Osteocyte (in vitro differentiated cells): ENCODE data around the gene HTR2C. TPM values are rescaled to one million over a fixed set of nuclear protein-coding genes. Genes with fewer than 3 reads are reported as not detected.
"Not testable (repeated sequence)": the region's sequence is repeated elsewhere in the genome, so short reads cannot be mapped to it uniquely, and the experiment has no call there.

Experiments used
- DNase-seq: peaks from one replicate; pipeline ENCODE4 v3.0.0; 2021; ENCODE audit warnings: mixed read lengths; ENCODE audit not compliant: unreplicated experiment; ENCODE audit errors: extremely low spot score
- H3K27ac Mint-ChIP-seq: one replicate; pipeline ENCODE4 v1.8.0; 2021; ENCODE audit warnings: mild to moderate bottlenecking, mixed read lengths; ENCODE audit not compliant: unreplicated experiment
- H3K27me3 Mint-ChIP-seq: one replicate; pipeline ENCODE4 v1.8.0; 2021; ENCODE audit warnings: mixed read lengths; ENCODE audit not compliant: unreplicated experiment
- H3K36me3 Mint-ChIP-seq: one replicate; pipeline ENCODE4 v1.8.0; 2021; ENCODE audit warnings: mixed read lengths; ENCODE audit not compliant: unreplicated experiment
- H3K4me1 Mint-ChIP-seq: one replicate; pipeline ENCODE4 v1.8.0; 2021; ENCODE audit warnings: mixed read lengths; ENCODE audit not compliant: unreplicated experiment
- H3K4me3 Mint-ChIP-seq: one replicate; pipeline ENCODE4 v1.8.0; 2021; ENCODE audit warnings: mild to moderate bottlenecking, moderate library complexity, mixed read lengths; ENCODE audit not compliant: unreplicated experiment
- H3K9me3 Mint-ChIP-seq: one replicate; pipeline ENCODE4 v1.8.0; 2021; ENCODE audit warnings: mixed read lengths; ENCODE audit not compliant: unreplicated experiment
- total RNA-seq: library from RNA; stranded (reverse); gene quantifications from 2 replicates; pipeline ENCODE4 v1.2.1, GENCODE V29; 2021
- TF ChIP-seq, protein P1 (sequence below): fragments of 200-600 bp; sonication (generic); IDR thresholded peaks from 2 replicates; pipeline ENCODE4 v1.5.0; 2021; ENCODE audit warnings: antibody characterized with exemption, mild to moderate bottlenecking, moderate library complexity

HTR2C gene
- total RNA-seq, 1 donor from 2014 or later, result not detected

DNA sequence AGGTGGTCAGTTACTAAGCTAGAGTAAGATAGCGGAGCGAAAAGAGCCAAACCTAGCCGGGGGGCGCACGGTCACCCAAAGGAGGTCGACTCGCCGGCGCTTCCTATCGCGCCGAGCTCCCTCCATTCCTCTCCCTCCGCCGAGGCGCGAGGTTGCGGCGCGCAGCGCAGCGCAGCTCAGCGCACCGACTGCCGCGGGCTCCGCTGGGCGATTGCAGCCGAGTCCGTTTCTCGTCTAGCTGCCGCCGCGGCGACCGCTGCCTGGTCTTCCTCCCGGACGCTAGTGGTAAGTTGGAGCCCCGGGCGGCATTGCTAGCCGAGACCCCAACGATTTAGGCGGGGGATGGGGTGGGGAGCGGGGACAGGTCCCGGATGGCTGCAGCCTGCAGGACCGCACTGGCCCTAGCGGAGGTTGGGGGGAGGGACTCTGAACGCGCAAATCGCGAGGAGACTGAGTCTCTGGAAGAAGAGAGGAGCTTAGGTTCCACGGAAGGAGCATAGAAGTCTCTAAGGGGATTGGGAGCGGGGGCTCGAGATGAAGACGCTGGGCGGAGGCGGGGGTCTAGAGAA is 573 bp downstream of the HTR2C start:
- no peak overlapping the region for H3K27ac Mint-ChIP-seq
- DNase-seq, result no peak
- TF ChIP-seq, protein P1, sequence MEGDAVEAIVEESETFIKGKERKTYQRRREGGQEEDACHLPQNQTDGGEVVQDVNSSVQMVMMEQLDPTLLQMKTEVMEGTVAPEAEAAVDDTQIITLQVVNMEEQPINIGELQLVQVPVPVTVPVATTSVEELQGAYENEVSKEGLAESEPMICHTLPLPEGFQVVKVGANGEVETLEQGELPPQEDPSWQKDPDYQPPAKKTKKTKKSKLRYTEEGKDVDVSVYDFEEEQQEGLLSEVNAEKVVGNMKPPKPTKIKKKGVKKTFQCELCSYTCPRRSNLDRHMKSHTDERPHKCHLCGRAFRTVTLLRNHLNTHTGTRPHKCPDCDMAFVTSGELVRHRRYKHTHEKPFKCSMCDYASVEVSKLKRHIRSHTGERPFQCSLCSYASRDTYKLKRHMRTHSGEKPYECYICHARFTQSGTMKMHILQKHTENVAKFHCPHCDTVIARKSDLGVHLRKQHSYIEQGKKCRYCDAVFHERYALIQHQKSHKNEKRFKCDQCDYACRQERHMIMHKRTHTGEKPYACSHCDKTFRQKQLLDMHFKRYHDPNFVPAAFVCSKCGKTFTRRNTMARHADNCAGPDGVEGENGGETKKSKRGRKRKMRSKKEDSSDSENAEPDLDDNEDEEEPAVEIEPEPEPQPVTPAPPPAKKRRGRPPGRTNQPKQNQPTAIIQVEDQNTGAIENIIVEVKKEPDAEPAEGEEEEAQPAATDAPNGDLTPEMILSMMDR, result no peak
- H3K27me3 Mint-ChIP-seq, result peaks cover 63% of the 10 kb centered on the region
- no peaks in the 10 kb centered on the region for H3K36me3 Mint-ChIP-seq
- H3K4me3 Mint-ChIP-seq, result peak overlapping the region; percentile 3
- no peaks in the 10 kb centered on the region for H3K9me3 Mint-ChIP-seq
- H3K4me1 Mint-ChIP-seq, result peaks cover 8% of the 10 kb centered on the region

DNA sequence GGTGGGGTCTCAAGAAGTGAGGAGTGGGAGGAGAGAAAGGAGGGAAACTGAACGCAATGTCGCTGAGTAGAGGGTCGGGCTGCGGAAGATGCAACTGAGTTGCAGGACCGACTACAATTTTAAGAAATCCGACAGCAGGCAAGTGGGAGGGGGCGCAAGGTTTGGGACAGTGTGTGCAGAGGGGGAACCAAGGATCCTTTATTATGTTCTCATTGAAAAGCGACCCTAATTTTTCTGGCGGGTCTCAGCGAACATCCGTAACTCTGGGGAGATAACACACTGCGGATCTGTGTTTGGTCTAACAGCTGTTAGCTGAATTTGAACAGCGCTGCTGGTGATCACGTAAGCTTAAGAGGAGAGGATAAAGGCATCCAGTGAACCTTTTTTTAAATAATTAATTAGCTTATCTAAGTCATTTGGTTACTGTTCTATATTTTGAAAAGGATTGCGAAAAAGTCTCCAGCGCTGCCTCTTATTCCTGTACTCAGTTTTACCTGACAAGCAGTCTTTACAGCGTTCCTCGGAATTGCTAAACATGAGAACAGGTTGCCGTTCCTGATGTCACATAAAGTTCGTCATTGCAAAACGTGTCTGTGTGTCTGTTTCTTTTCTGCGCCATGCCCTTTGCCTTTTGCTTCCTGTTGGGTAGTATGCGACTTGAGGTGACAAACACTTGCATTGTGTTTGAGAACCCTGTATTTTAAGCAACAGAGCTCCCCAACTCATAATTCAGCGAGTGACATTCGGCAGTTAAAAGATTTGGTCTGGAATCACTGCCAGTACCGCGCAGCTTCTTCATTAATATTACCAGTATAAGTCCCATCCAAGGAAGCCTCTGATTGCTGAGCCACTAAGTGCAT is 1.3 kb downstream of the HTR2C start:
- Mint-ChIP-seq H3K27ac (no peak overlapping the region), H3K4me3 (no peak overlapping the region), H3K9me3 (no peaks in the 10 kb centered on the region), H3K36me3 (no peaks in the 10 kb centered on the region), H3K27me3 (peaks cover 58% of the 10 kb centered on the region), H3K4me1 (peaks cover 8% of the 10 kb centered on the region)
- DNase-seq, result no peak
- TF ChIP-seq, protein P1, result no peak

DNA sequence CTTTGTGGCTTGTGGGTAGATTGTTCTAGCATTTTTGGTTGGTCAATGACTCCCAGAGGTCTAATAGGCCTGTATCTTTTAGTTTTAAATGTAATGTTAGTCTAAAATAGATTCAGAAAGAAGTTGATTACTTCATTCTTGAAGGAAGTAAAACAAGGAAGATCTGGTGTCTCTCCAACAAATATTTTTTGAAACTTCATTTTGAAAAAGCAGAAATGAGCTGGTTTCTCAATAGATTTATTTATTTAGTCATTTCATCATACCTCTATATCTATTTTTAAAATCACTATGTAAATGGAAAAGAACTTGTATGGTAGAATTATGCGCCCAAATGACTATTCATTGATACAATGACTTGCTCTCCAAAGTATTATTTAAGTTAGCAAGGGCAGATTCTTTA is 7.2 kb downstream of the HTR2C start:
- H3K4me3 Mint-ChIP-seq, result no peak overlapping the region
- H3K9me3 Mint-ChIP-seq, result no peaks in the 10 kb centered on the region
- peaks cover 5% of the 10 kb centered on the region for H3K27me3 Mint-ChIP-seq
- no peak overlapping the region for H3K27ac Mint-ChIP-seq
- no peaks in the 10 kb centered on the region for H3K36me3 Mint-ChIP-seq
- no peak for DNase-seq
- H3K4me1 Mint-ChIP-seq, result no peaks in the 10 kb centered on the region
- TF ChIP-seq, protein P1, result no peak

DNA sequence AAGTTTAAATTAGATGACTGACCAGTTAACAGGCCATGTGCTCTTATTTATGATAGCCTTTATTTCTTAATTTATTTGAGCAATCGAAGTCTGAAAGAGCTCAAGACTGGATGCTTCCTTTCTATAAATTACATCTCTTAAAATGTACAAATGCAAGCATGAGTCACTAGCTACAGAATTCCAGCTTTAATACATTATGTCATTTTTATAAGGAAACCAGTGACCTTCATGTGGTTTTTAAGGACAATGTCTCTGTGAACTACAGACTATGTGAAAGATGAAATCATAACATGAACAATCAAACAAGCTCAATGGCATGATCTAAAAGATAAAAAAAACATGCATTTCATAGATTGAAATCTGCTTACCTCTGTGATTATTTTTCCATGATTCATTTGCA is 15.4 kb downstream of the HTR2C start:
- no peak for DNase-seq
- TF ChIP-seq, protein P1, result no peak
- Mint-ChIP-seq H3K9me3 (no peaks in the 10 kb centered on the region), H3K4me1 (no peaks in the 10 kb centered on the region), H3K4me3 (no peak overlapping the region), H3K27ac (no peak overlapping the region), H3K27me3 (peaks cover 7% of the 10 kb centered on the region), H3K36me3 (no peaks in the 10 kb centered on the region)

DNA sequence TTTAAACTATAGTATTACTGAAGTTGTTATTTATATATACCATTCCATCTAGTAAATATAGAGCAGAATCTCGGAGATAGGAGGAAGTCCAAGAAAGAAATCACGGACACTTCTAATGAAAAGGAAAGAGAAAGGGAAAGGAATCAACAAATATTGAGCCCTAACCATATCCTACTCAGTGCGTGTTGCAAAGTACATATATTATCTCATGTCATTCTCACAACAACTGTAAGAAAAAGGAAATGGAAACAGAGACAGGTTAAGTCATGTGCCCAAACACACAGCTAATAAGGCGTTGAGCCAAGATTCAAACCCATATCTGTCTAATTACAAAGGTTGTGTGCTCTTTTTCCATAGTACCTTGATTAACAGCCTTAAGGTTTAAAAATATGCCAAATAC is 16.0 kb downstream of the HTR2C start:
- Mint-ChIP-seq H3K4me3 (no peak overlapping the region), H3K4me1 (no peaks in the 10 kb centered on the region), H3K27me3 (peaks cover 7% of the 10 kb centered on the region), H3K9me3 (no peaks in the 10 kb centered on the region), H3K36me3 (no peaks in the 10 kb centered on the region), H3K27ac (no peak overlapping the region)
- no peak for DNase-seq
- TF ChIP-seq, protein P1, result no peak

DNA sequence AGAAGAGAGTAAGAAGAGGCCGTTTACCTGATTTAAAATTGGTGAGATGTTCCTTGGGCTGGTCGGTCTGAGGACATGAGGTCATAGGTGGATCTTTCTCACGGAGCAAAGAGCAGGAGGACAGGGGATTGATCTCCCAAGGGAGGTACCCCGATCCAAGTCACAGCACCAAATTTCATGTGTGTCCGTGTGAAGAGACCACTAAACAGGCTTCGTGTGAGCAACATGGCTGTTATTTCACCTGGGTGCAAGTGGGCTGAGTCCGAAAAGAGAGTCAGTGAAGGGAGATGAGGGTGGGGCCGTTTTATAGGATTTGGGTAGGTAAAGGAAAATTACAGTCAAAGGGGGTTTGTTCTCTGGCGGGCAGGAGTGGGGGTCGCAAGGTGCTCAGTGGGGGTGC is 22.7 kb downstream of the HTR2C start:
- not testable (repeated sequence) for DNase-seq, H3K36me3 Mint-ChIP-seq, H3K4me3 Mint-ChIP-seq, H3K4me1 Mint-ChIP-seq, H3K27ac Mint-ChIP-seq, H3K9me3 Mint-ChIP-seq
- peaks cover 12% of the 10 kb centered on the region for H3K27me3 Mint-ChIP-seq
